GM12878 (cell line): ENCODE data around the gene MGARP. TPM values are rescaled to one million over a fixed set of nuclear protein-coding genes. Genes with fewer than 3 reads are reported as not detected.

Source experiments
- ATAC-seq: fragments of 200-7000 bp; cut with Tn5 transposase; 3 replicates; pipeline ENCODE4 v1.9.1; 2020; ENCODE audit warnings: mild to moderate bottlenecking, moderate library complexity
- BruUV-seq: library from RNA; stranded (reverse); fragments of 400-500 nt; replicated peaks from 2 replicates; lab custom pipeline; 2021; lab: Mats Ljungman, UMichigan
- CTCF ChIA-PET: fragments of 300-600 bp; sonication (Branson Sonifier 250); formaldehyde crosslinking; extraction: SDS; loops from one replicate; lab custom pipeline; 2021; ENCODE audit warnings: inconsistent platforms; lab: Yijun Ruan, JAX
- POLR2A ChIA-PET: fragments of 350-600 bp; formaldehyde crosslinking; extraction: SDS; loops from one replicate; lab custom pipeline; 2021; ENCODE audit warnings: inconsistent platforms; lab: Charles Lee
- RAD21 ChIA-PET: fragments of 300-600 bp; sonication (Branson Sonifier 250); formaldehyde crosslinking; loops from one replicate; lab custom pipeline; 2023; ENCODE audit warnings: antibody characterized with exemption; ENCODE audit not compliant: unreplicated experiment; lab: Charles Lee
- SMC1A ChIA-PET: fragments of 300-600 bp; sonication (Branson Sonifier 250); formaldehyde crosslinking; loops from one replicate; lab custom pipeline; 2023; ENCODE audit not compliant: unreplicated experiment, uncharacterized antibody; lab: Charles Lee
- DNase-seq: peaks from one replicate; pipeline ENCODE4 v3.0.0-alpha.2; 2011; ENCODE audit warnings: low read depth, low spot score
- FAIRE-seq: peaks from 3 replicates; lab custom pipeline; 2011; peaks lifted over from hg19 to GRCh38; lab: Jason Lieb, UNC
- H2AFZ ChIP-seq: 2 replicates; pipeline ENCODE4 v1.6.0; 2011; ENCODE audit warnings: low read depth, low read length, control low read depth; ENCODE audit not compliant: control insufficient read depth
- H3K27ac ChIP-seq: 2 replicates; pipeline ENCODE4 v1.5.1; 2011; ENCODE audit warnings: control low read depth; ENCODE audit not compliant: control insufficient read depth, insufficient read depth
- H3K27me3 ChIP-seq, 2 experiments: replicated peaks in 1 of 2; 2 replicates each; pipeline versions ENCODE4 v1.6.0 to v1.6.1; 2011; ENCODE audit warnings: low read length in 1 of 2; ENCODE audit not compliant: control insufficient read depth in 2 of 2, insufficient read depth in 2 of 2
- H3K36me3 ChIP-seq, 2 experiments: 2 replicates each; pipeline ENCODE4 v1.5.1; 2011; ENCODE audit warnings: low read length in 1 of 2; ENCODE audit not compliant: control insufficient read depth in 2 of 2, insufficient read depth in 2 of 2
- H3K4me1 ChIP-seq: 2 replicates; pipeline ENCODE4 v1.6.1; 2011; ENCODE audit warnings: mild to moderate bottlenecking, low read length, moderate library complexity, mixed read lengths; ENCODE audit not compliant: control insufficient read depth, insufficient read depth
- H3K4me2 ChIP-seq: 2 replicates; pipeline ENCODE4 v1.6.0; 2011; ENCODE audit warnings: control low read depth; ENCODE audit not compliant: control insufficient read depth, insufficient read depth
- H3K4me3 ChIP-seq: fragments of 200-600 bp; sonication (generic); 2 replicates; pipeline ENCODE4 v1.5.1; 2016
- H3K79me2 ChIP-seq: 2 replicates; pipeline ENCODE4 v1.6.0; 2011; ENCODE audit warnings: low read length; ENCODE audit not compliant: control insufficient read depth, insufficient read depth
- H3K9ac ChIP-seq: 2 replicates; pipeline ENCODE4 v1.8.0; 2011; ENCODE audit warnings: low read length, control low read depth, mixed read lengths; ENCODE audit not compliant: control insufficient read depth, insufficient read depth
- H3K9me3 ChIP-seq: replicated peaks from 3 replicates; pipeline ENCODE4 v1.5.1; 2011; ENCODE audit warnings: mild to moderate bottlenecking, low read length; ENCODE audit not compliant: control insufficient read depth, insufficient read depth
- H4K20me1 ChIP-seq: 2 replicates; pipeline ENCODE4 v1.6.0; 2011; ENCODE audit not compliant: control insufficient read depth, insufficient read depth
- RAD21 ChIP-seq: IDR thresholded peaks from 2 replicates; pipeline ENCODE4 v1.6.1; 2011; ENCODE audit warnings: mild to moderate bottlenecking, low read depth, low read length, moderate library complexity; ENCODE audit not compliant: insufficient read depth
- RUNX3 ChIP-seq: IDR thresholded peaks from 2 replicates; pipeline ENCODE4 v1.6.1; 2012; ENCODE audit warnings: low read length, inconsistent platforms
- SIX5 ChIP-seq: IDR thresholded peaks from 2 replicates; pipeline ENCODE4 v1.6.1; 2011; ENCODE audit warnings: mild to moderate bottlenecking, low read depth, low read length, moderate library complexity; ENCODE audit not compliant: severe bottlenecking
- SMC3 ChIP-seq: IDR thresholded peaks from 2 replicates; pipeline ENCODE4 v1.6.1; 2011; ENCODE audit warnings: low read length, improper control_type of control experiment, borderline replicate concordance
- WGBS: methylation state at CpG from one replicate; pipeline ENCODE4 v1.1.6; 2016; ENCODE audit warnings: low lambda C conversion rate; ENCODE audit not compliant: insufficient replicate concordance, insufficient coverage; ENCODE audit errors: missing lambda C conversion rate; 5-methylcytosine and 5-hydroxymethylcytosine counted together
- in situ Hi-C: fragments of 300-500 bp; cut with MboI; formaldehyde crosslinking; loops from 9 replicates; pipeline ENCODE4 v1.14.3; 2018; ENCODE audit warnings: mixed read lengths
- intact Hi-C: fragments of 100-400 bp; cut with micrococcal nuclease; formaldehyde crosslinking; loops from one replicate; pipeline ENCODE4 v1.14.2; 2022; ENCODE audit not compliant: unreplicated experiment
- polyA plus RNA-seq, 11 experiments: library from polyadenylated mRNA; depleted of rRNA in 4 of 11; unstranded in 6 of 11; stranded (reverse) in 5 of 11; fragments of >200 nt; fragmentation: Nextera tagmentation in 4 of 11; fragmentation: Illumina TruSeq in 1 of 11; extraction: Ambion mirVana in 4 of 11; extraction: Trizol in 1 of 11; gene quantifications; 1 replicate in 1 of 11; 2 replicates in 10 of 11; pipeline versions ENCODE4 v1.2.1 to v1.2.3, GENCODE V29; 2011 to 2016; ENCODE audit warnings: inconsistent platforms in 2 of 11, missing spikeins in 2 of 11, low read depth in 1 of 11
- total RNA-seq, 4 experiments: library from RNA; depleted of rRNA in 3 of 4; stranded (reverse); fragments of >200 nt in 3 of 4; fragmentation: Illumina TruSeq in 1 of 4; extraction: Trizol in 1 of 4; gene quantifications; 2 replicates each; pipeline versions ENCODE4 v1.2.1 to v1.2.3, GENCODE V29; 2013 to 2021
- TF ChIP-seq, protein P1 (sequence below), 3 experiments: IDR thresholded peaks in 2 of 3; conservative IDR thresholded peaks in 1 of 3; 2 replicates each; pipeline ENCODE4 v1.5.1; 2011; ENCODE audit warnings: low read depth in 3 of 3, low read length in 3 of 3, mild to moderate bottlenecking in 3 of 3, control low read depth in 2 of 3, moderate library complexity in 2 of 3, inconsistent platforms in 1 of 3, mixed read lengths in 1 of 3; ENCODE audit not compliant: control insufficient read depth in 2 of 3, insufficient read depth in 1 of 3; ENCODE audit errors: extremely low read depth in 1 of 3

The MGARP gene
- total and polyA plus RNA-seq, 10 of the 15 experiments (the other 5 are each of a cell fraction or from before 2014, with no cell fraction given), result 0.04 to 0.23 (median 0.08) TPM; not detected in 7

DNA sequence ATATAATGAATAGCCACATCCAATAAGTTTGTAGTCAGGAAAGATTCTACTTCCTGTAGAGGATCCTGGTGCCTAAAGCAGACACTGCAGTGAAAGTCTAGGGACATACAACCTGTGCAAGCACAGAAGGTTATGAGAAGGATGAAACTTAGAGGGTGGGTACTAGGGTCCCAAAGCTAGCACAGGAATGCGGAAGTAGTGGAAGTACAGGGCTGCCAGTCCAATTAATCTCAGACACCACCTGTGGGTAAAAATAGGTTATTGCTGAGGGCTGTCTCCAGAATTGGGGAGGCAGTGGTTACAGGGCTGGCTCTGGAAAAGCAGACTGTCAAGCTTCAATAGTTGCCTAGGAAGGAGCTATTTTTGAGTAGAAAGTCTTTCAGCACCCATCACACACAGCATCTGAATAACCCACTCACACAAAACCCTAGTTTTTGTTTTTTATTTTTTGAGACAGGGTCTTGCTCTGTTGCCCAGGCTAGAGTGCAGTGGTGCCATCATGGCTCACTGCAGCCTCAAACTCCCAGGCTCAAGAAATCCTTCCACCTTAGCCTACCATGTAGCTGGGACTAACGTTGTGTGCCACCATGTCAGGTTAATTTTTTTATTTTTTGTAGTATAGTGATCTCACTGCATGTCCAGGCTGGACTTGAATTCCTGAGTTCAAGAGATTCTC is 52.2 kb downstream of the MGARP start:
- Histone ChIP-seq H2AFZ (no peak overlapping the region), H4K20me1 (no peaks in the 10 kb centered on the region), H3K79me2 (no peaks in the 10 kb centered on the region), H3K27ac (no peak overlapping the region), H3K9ac (no peak overlapping the region), H3K4me3 (no peak overlapping the region), H3K4me1 (no peaks in the 10 kb centered on the region; the same call in 1 of the 2 replicates), H3K4me2 (no peak overlapping the region), H3K27me3 (no peaks in the 10 kb centered on the region), H3K36me3 (no peaks in the 10 kb centered on the region), H3K9me3 (no peaks in the 10 kb centered on the region; the same call in 2 of the 3 replicates)
- TF ChIP-seq RAD21 (peak; percentile 59), SMC3 (peak; percentile 45; the same call in 1 of the 2 replicates), RUNX3 (0 out of 2 replicates have a peak, but pooled peaks have one; percentile 5), SIX5 (no peak)
- TF ChIP-seq, protein P1, sequence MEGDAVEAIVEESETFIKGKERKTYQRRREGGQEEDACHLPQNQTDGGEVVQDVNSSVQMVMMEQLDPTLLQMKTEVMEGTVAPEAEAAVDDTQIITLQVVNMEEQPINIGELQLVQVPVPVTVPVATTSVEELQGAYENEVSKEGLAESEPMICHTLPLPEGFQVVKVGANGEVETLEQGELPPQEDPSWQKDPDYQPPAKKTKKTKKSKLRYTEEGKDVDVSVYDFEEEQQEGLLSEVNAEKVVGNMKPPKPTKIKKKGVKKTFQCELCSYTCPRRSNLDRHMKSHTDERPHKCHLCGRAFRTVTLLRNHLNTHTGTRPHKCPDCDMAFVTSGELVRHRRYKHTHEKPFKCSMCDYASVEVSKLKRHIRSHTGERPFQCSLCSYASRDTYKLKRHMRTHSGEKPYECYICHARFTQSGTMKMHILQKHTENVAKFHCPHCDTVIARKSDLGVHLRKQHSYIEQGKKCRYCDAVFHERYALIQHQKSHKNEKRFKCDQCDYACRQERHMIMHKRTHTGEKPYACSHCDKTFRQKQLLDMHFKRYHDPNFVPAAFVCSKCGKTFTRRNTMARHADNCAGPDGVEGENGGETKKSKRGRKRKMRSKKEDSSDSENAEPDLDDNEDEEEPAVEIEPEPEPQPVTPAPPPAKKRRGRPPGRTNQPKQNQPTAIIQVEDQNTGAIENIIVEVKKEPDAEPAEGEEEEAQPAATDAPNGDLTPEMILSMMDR (IDR thresholded peaks at IDR 0.05 in 2 of 3, conservative IDR thresholded peaks at IDR 0.05 in 1 of 3; ENCODE audit: control insufficient read depth in 2 of 3, extremely low read depth in 1 of 3, insufficient read depth in 1 of 3, low read depth in 3 of 3, low read length in 3 of 3), result peak; percentile 30 to 61 (median 50); a peak in 4 of 6 replicates
- in situ Hi-C loops (no loop called here), intact Hi-C loops (loop anchor here (1.0 to 5.0 kb wide), 3 partner anchors 39 to 197 kb away; no protein-coding TSS in a partner anchor)
- POLR2A ChIA-PET, result interaction anchor here (0.6 to 2.4 kb wide), 4 partner anchors 17 to 131 kb away, joined by 3 to 7 read pairs (median 5); no protein-coding TSS in a partner anchor
- DNase-seq (no peak), FAIRE-seq (no peak), ATAC-seq (peak; percentile 82)
- WGBS, result 27% methylated on average over 2 of the region's 2 CpGs
- BruUV-seq, result no TSS peak
- SMC1A ChIA-PET, result interaction anchor here (0.6 to 6.2 kb wide), 24 partner anchors 8 to 1027 kb away, joined by 3 to 38 read pairs (median 4); no protein-coding TSS in a partner anchor
- RAD21 ChIA-PET, result interaction anchor here (1.0 to 3.8 kb wide), 12 partner anchors 9 to 198 kb away, joined by 3 to 32 read pairs (median 6); no protein-coding TSS in a partner anchor
- CTCF ChIA-PET, result interaction anchor here (0.7 to 6.7 kb wide), 26 partner anchors 8 to 304 kb away, joined by 3 to 54 read pairs (median 4); no protein-coding TSS in a partner anchor
